GM19467 (cell line): ENCODE data around the gene SIGLEC7.
"Not testable (repeated sequence)": the region's sequence is repeated elsewhere in the genome, so short reads cannot be mapped to it uniquely, and the experiment has no call there.

Source experiments
- ATAC-seq: cut with Tn5 transposase; IDR thresholded peaks from one replicate; pipeline ENCODE4 v1.9.1; 2021; ENCODE audit warnings: mild to moderate bottlenecking, moderate library complexity; ENCODE audit not compliant: unreplicated experiment

SIGLEC7 gene

GRCh38 chr19:51137792-51138425, 4.2 kb upstream of the SIGLEC7 start:
- ATAC-seq, result no peak

- no peak for ATAC-seq
These were observed 3.5 kb upstream of the SIGLEC7 start for GRCh38 chr19:51138549-51138979.

GRCh38 chr19:51139299-51140014, 2.6 kb upstream of the SIGLEC7 start:
- ATAC-seq, result no peak

- ATAC-seq, result no peak
These were observed 1.7 kb upstream of the SIGLEC7 start for GRCh38 chr19:51140441-51140840.

- ATAC-seq, result no peak
These were observed 920 bp upstream of the SIGLEC7 start for GRCh38 chr19:51141181-51141580.

- not testable (repeated sequence) for ATAC-seq
These were observed 841 bp downstream of the SIGLEC7 start for GRCh38 chr19:51142809-51143475.

GRCh38 chr19:51143486-51143885, 1.4 kb downstream of the SIGLEC7 start:
- ATAC-seq, result no peak

GRCh38 chr19:51144482-51145045, 2.5 kb downstream of the SIGLEC7 start:
- ATAC-seq, result no peak

GRCh38 chr19:51145916-51146493, 3.9 kb downstream of the SIGLEC7 start:
- no peak for ATAC-seq

- no peak for ATAC-seq
These were observed 4.7 kb downstream of the SIGLEC7 start for GRCh38 chr19:51146751-51147150.

- ATAC-seq, result no peak
These were observed 5.6 kb downstream of the SIGLEC7 start for GRCh38 chr19:51147663-51148062.

GRCh38 chr19:51148580-51148979, 6.5 kb downstream of the SIGLEC7 start:
- no peak for ATAC-seq

- no peak for ATAC-seq
These were observed 8.5 kb downstream of the SIGLEC7 start for GRCh38 chr19:51150627-51151026.

- no peak for ATAC-seq
These were observed 14.6 kb downstream of the SIGLEC7 start for GRCh38 chr19:51156710-51157109.

GRCh38 chr19:51157265-51157664, 15.2 kb downstream of the SIGLEC7 start:
- no peak for ATAC-seq

- no peak for ATAC-seq
These were observed 16.5 kb downstream of the SIGLEC7 start for GRCh38 chr19:51158474-51159129.

GRCh38 chr19:51159656-51160055, 17.6 kb downstream of the SIGLEC7 start:
- ATAC-seq, result no peak

GRCh38 chr19:51161266-51161665, 19.2 kb downstream of the SIGLEC7 start:
- no peak for ATAC-seq

GRCh38 chr19:51161867-51162496, 19.9 kb downstream of the SIGLEC7 start:
- no peak for ATAC-seq

GRCh38 chr19:51163257-51163656, 21.2 kb downstream of the SIGLEC7 start:
- no peak for ATAC-seq
